Body of pancreas (tissue), 4 donors: Measurements from ENCODE around the gene NUBP2.

Experiments
- POLR2A ChIP-seq, 3 donors: fragments of 450-650 bp; IDR thresholded peaks; one replicate each; pipeline ENCODE4 v1.6.1; 2016; ENCODE audit warnings: antibody characterized with exemption in 3 of 3, mild to moderate bottlenecking in 2 of 3
- TF ChIP-seq, protein P1 (sequence below), 7 experiments: fragments of 450-650 bp in 4 of 7; fragments of 200-600 bp in 3 of 7; sonication (generic) in 3 of 7; IDR thresholded peaks; one replicate each; pipeline ENCODE4 v1.5.1; 2016 to 2019; ENCODE audit warnings: antibody characterized with exemption in 7 of 7

DNA sequence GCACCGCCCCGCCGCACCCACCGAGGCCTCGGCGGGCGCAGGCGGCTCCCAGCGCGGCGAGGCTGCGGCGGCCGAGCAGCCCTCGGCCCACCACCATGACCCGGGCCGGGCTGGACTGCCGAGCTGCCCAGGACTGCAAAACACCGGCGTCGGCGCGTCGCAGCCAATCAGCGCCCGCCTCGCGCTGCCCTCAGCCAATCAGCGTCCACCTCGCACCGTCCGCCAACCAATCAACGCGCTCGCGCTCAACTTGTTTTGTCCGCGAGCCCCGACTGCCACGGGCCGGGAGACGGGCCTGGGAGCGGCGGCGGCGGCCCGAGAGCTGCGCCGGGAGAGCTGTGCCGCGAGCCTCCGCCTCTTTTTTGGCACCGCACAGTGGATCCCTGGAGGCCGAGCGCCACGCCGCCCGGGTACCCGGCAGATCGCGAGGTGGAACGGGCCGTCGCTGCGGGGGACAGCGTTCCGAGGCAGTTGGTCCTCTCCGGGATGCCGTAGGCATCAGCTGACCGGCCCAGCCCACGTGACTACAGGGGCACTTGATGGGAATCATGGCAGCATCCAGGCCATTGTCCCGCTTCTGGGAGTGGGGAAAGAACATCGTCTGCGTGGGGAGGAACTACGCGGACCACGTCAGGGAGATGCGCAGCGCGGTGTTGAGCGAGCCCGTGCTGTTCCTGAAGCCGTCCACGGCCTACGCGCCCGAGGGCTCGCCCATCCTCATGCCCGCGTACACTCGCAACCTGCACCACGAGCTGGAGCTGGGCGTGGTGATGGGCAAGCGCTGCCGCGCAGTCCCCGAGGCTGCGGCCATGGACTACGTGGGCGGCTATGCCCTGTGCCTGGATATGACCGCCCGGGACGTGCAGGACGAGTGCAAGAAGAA, 44.2 kb downstream of the NUBP2 start, which contains the start of the genes FAHD1 and HAGH:
- TF ChIP-seq, protein P1, sequence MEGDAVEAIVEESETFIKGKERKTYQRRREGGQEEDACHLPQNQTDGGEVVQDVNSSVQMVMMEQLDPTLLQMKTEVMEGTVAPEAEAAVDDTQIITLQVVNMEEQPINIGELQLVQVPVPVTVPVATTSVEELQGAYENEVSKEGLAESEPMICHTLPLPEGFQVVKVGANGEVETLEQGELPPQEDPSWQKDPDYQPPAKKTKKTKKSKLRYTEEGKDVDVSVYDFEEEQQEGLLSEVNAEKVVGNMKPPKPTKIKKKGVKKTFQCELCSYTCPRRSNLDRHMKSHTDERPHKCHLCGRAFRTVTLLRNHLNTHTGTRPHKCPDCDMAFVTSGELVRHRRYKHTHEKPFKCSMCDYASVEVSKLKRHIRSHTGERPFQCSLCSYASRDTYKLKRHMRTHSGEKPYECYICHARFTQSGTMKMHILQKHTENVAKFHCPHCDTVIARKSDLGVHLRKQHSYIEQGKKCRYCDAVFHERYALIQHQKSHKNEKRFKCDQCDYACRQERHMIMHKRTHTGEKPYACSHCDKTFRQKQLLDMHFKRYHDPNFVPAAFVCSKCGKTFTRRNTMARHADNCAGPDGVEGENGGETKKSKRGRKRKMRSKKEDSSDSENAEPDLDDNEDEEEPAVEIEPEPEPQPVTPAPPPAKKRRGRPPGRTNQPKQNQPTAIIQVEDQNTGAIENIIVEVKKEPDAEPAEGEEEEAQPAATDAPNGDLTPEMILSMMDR (IDR thresholded peaks at IDR 0.05): no peak
- TF ChIP-seq POLR2A (IDR thresholded peaks at IDR 0.05): peak; percentile 14 to 71 (median 66)
